A549 (cell line): ENCODE data around the gene MAPK1.

Experiments
- BHLHE40 ChIP-seq: IDR thresholded peaks from 2 replicates; pipeline ENCODE4 v1.6.1; 2012; ENCODE audit warnings: low read depth, low read length, inconsistent platforms
- CEBPB ChIP-seq, 2 experiments: fragments of >200 bp in 1 of 2; sonication (Bioruptor Twin) in 1 of 2; formaldehyde crosslinking in 1 of 2; IDR thresholded peaks; 2 replicates each; pipeline ENCODE4 v1.6.1; 2012 to 2016
- EP300 ChIP-seq, 2 experiments: fragments of >200 bp; sonication (Bioruptor Twin); formaldehyde crosslinking; IDR thresholded peaks; 2 replicates in 1 of 2; 3 replicates in 1 of 2; pipeline ENCODE4 v1.6.1; 2016 to 2017
- HOXA7 ChIP-seq: fragments of 250-450 bp; sonication (Bioruptor Pico); IDR thresholded peaks from 2 replicates; pipeline ENCODE4 v1.5.0; 2020; ENCODE audit warnings: mild to moderate bottlenecking, moderate library complexity
- MAFK ChIP-seq: fragments of 450-650 bp; IDR thresholded peaks from 2 replicates; pipeline ENCODE4 v1.6.1; 2014; ENCODE audit not compliant: partially characterized antibody
- MYC ChIP-seq: IDR thresholded peaks from 2 replicates; pipeline ENCODE4 v1.6.1; 2012; ENCODE audit warnings: mild to moderate bottlenecking, inconsistent platforms, low read length, improper control_type of control experiment, borderline replicate concordance
- PHF8 ChIP-seq: fragments of 200-600 bp; sonication (generic); IDR thresholded peaks from 2 replicates; pipeline ENCODE4 v1.6.1; 2016; ENCODE audit warnings: low read depth, mild to moderate bottlenecking, antibody characterized with exemption, moderate library complexity, borderline replicate concordance
- POLR2A ChIP-seq: IDR thresholded peaks from 2 replicates; pipeline ENCODE4 v1.6.1; 2012; ENCODE audit warnings: mild to moderate bottlenecking, low read length
- RCOR1 ChIP-seq: fragments of 150-350 bp; IDR thresholded peaks from 2 replicates; pipeline ENCODE4 v1.6.1; 2014; ENCODE audit warnings: antibody characterized with exemption, low read length, low read depth
- TP53 ChIP-seq: fragments of 250-450 bp; sonication (Bioruptor Pico); IDR thresholded peaks from 2 replicates; pipeline ENCODE4 v1.5.0; 2021; ENCODE audit warnings: mild to moderate bottlenecking, moderate library complexity
- ZNF302 ChIP-seq: fragments of 250-450 bp; sonication (Bioruptor Pico); IDR thresholded peaks from 2 replicates; pipeline ENCODE4 v1.9.0; 2021; ENCODE audit warnings: inconsistent platforms, mild to moderate bottlenecking, moderate library complexity
- TF ChIP-seq, protein P1 (sequence below): fragments of 200-600 bp; sonication (generic); IDR thresholded peaks from 2 replicates; pipeline ENCODE4 v1.6.1; 2016; ENCODE audit warnings: antibody characterized with exemption, mild to moderate bottlenecking, moderate library complexity
- TF ChIP-seq, protein P2 (sequence below): fragments of >200 bp; sonication (Bioruptor Twin); formaldehyde crosslinking; IDR thresholded peaks from 3 replicates; pipeline ENCODE4 v1.5.1; 2016

- TF ChIP-seq, protein P1, sequence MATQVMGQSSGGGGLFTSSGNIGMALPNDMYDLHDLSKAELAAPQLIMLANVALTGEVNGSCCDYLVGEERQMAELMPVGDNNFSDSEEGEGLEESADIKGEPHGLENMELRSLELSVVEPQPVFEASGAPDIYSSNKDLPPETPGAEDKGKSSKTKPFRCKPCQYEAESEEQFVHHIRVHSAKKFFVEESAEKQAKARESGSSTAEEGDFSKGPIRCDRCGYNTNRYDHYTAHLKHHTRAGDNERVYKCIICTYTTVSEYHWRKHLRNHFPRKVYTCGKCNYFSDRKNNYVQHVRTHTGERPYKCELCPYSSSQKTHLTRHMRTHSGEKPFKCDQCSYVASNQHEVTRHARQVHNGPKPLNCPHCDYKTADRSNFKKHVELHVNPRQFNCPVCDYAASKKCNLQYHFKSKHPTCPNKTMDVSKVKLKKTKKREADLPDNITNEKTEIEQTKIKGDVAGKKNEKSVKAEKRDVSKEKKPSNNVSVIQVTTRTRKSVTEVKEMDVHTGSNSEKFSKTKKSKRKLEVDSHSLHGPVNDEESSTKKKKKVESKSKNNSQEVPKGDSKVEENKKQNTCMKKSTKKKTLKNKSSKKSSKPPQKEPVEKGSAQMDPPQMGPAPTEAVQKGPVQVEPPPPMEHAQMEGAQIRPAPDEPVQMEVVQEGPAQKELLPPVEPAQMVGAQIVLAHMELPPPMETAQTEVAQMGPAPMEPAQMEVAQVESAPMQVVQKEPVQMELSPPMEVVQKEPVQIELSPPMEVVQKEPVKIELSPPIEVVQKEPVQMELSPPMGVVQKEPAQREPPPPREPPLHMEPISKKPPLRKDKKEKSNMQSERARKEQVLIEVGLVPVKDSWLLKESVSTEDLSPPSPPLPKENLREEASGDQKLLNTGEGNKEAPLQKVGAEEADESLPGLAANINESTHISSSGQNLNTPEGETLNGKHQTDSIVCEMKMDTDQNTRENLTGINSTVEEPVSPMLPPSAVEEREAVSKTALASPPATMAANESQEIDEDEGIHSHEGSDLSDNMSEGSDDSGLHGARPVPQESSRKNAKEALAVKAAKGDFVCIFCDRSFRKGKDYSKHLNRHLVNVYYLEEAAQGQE: no peak
- TF ChIP-seq MYC (no peak), POLR2A (no peak), RCOR1 (no peak), ZNF302 (CRISPR knock-in tag) (no peak), PHF8 (no peak), MAFK (no peak), HOXA7 (no peak), EP300 (IDR thresholded peaks at IDR 0.05) (no peak), CEBPB (IDR thresholded peaks at IDR 0.05) (no peak), BHLHE40 (no peak), TP53 (no peak)
- TF ChIP-seq, protein P2, sequence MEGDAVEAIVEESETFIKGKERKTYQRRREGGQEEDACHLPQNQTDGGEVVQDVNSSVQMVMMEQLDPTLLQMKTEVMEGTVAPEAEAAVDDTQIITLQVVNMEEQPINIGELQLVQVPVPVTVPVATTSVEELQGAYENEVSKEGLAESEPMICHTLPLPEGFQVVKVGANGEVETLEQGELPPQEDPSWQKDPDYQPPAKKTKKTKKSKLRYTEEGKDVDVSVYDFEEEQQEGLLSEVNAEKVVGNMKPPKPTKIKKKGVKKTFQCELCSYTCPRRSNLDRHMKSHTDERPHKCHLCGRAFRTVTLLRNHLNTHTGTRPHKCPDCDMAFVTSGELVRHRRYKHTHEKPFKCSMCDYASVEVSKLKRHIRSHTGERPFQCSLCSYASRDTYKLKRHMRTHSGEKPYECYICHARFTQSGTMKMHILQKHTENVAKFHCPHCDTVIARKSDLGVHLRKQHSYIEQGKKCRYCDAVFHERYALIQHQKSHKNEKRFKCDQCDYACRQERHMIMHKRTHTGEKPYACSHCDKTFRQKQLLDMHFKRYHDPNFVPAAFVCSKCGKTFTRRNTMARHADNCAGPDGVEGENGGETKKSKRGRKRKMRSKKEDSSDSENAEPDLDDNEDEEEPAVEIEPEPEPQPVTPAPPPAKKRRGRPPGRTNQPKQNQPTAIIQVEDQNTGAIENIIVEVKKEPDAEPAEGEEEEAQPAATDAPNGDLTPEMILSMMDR: no peak
Observed at GRCh38 chr22:21709688-21710087, 157.8 kb downstream of the MAPK1 start.
